OCI-LY7 (cell line): Measurements from ENCODE around the gene KCNA1.

Experiments used
- EZH2phosphoT487 ChIP-seq: fragments of 200-600 bp; sonication (generic); IDR thresholded peaks from 2 replicates; pipeline ENCODE4 v1.6.1; 2018; ENCODE audit warnings: low read depth, borderline replicate concordance, mild to moderate bottlenecking, mixed run types, antibody characterized with exemption, low read length, moderate library complexity, mixed read lengths
- TF ChIP-seq, protein P1 (sequence below): fragments of 200-600 bp; sonication (generic); conservative IDR thresholded peaks from 2 replicates; pipeline ENCODE4 v1.5.1; 2014; ENCODE audit warnings: mild to moderate bottlenecking, antibody characterized with exemption, low read length, moderate library complexity, mixed read lengths

GRCh38 chr12:4900327-4900726 lies 9.4 kb upstream of the KCNA1 start:
- TF ChIP-seq, protein P1, sequence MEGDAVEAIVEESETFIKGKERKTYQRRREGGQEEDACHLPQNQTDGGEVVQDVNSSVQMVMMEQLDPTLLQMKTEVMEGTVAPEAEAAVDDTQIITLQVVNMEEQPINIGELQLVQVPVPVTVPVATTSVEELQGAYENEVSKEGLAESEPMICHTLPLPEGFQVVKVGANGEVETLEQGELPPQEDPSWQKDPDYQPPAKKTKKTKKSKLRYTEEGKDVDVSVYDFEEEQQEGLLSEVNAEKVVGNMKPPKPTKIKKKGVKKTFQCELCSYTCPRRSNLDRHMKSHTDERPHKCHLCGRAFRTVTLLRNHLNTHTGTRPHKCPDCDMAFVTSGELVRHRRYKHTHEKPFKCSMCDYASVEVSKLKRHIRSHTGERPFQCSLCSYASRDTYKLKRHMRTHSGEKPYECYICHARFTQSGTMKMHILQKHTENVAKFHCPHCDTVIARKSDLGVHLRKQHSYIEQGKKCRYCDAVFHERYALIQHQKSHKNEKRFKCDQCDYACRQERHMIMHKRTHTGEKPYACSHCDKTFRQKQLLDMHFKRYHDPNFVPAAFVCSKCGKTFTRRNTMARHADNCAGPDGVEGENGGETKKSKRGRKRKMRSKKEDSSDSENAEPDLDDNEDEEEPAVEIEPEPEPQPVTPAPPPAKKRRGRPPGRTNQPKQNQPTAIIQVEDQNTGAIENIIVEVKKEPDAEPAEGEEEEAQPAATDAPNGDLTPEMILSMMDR = no peak
- no peak for TF ChIP-seq EZH2phosphoT487
